Measurements from ENCODE around the gene BCL7B. TPM values are rescaled to one million over a fixed set of nuclear protein-coding genes. Genes with fewer than 3 reads are reported as not detected.

Gene BCL7B
- total RNA-seq, 3 donors from 2014 or later, result 29.6 to 93.0 (median 40.6) TPM

DNA sequence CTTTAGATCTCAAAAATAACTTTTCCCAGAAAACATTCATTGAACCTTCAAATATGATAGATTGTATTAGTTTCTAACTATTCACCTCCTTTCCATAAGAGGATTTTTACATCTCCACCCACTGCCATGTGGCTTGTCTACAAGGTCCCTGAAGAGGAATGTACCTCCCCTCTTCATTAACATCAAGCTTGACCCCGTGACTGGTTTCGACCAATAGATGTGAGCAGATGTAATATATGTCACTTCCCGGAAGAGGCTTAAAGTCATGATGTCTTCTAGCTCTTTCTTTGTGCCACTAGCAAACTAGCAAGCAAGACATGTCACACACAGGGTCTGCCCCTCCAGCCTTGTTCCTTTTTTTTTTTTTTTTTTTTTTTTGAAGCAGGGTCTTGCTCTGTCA lies 42.3 kb downstream of the BCL7B start:
- H3K9me3 ChIP-seq, result no peaks in the 10 kb centered on the region
- H3K27ac ChIP-seq, result no peak overlapping the region
- DNase-seq (ENCODE audit: low spot score in 2 of 2), result no peak
- no peak overlapping the region for H3K4me3 ChIP-seq
- intact Hi-C loops (cut with DNase I; ENCODE audit: low total_unique reads), result no loop called here
- H3K36me3 ChIP-seq, result no peaks in the 10 kb centered on the region
- no peak for TF ChIP-seq POLR2AphosphoS5 (IDR thresholded peaks at IDR 0.05)
- TF ChIP-seq, protein P1, sequence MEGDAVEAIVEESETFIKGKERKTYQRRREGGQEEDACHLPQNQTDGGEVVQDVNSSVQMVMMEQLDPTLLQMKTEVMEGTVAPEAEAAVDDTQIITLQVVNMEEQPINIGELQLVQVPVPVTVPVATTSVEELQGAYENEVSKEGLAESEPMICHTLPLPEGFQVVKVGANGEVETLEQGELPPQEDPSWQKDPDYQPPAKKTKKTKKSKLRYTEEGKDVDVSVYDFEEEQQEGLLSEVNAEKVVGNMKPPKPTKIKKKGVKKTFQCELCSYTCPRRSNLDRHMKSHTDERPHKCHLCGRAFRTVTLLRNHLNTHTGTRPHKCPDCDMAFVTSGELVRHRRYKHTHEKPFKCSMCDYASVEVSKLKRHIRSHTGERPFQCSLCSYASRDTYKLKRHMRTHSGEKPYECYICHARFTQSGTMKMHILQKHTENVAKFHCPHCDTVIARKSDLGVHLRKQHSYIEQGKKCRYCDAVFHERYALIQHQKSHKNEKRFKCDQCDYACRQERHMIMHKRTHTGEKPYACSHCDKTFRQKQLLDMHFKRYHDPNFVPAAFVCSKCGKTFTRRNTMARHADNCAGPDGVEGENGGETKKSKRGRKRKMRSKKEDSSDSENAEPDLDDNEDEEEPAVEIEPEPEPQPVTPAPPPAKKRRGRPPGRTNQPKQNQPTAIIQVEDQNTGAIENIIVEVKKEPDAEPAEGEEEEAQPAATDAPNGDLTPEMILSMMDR (IDR thresholded peaks at IDR 0.05), result no peak
- TF ChIP-seq POLR2A (IDR thresholded peaks at IDR 0.05), result no peak
- H3K4me1 ChIP-seq, result peaks cover 0 to 9% of the 10 kb centered on the region in 2 donors
- H3K27me3 ChIP-seq, result no peaks in the 10 kb centered on the region

DNA sequence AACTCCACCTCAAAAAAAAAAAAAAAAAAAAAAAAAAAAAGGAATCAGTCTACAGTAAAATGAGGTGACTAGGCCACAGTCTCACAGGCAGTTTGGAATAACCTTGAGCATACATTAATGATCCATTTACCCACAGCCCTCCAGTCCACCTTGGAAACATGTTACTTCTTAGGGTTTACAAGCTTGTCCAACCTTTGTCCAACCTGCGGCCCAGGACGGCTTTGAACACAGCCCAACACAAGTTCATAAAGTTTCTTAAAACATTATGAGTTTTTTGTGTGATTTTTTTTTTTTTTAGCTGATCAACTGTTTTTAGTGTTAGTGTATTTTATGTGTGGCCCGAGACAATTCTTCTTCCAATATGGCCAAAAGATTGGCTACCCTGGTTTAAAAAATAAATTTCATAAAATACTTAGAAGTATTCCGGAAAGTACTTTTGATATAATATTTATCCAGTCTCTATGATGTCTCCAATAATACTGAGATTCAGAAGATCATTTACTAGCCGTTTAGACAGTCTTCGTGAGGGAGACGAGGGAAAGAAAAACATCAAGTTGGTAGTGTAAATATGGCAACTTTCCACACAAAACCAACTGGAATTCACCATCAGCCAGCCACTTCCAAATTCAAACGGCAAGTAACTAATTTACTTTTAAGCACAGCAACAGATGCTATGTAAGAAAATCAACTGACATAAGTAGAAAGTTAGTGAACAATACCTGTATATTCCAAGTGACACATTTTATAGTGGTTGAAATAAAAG lies 45.3 kb downstream of the BCL7B start:
- H3K4me1 ChIP-seq, result no peaks in the 10 kb centered on the region
- TF ChIP-seq POLR2AphosphoS5 (IDR thresholded peaks at IDR 0.05), result no peak
- TF ChIP-seq POLR2A (IDR thresholded peaks at IDR 0.05), result no peak
- TF ChIP-seq, protein P1 (IDR thresholded peaks at IDR 0.05), result no peak

DNA sequence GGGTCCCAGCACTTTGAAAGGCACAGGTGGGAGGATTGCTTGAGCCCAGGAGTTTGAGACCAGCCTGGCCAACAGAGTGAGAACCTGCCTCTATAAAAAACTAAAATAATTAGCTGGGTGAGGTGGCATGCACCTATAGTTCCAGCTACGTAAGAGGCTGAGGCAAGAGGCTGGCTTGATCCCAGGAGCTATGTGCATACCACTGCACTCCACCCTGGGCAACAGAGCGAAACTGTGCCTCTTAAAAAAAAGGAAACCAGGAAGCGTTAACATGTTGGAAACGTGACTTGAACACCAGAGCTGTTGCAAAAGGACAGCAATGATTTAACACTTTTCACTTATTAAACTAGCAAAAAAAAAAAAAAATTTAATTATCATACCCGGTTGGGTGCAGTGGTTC lies 48.0 kb downstream of the BCL7B start:
- Histone ChIP-seq H3K27me3 (no peaks in the 10 kb centered on the region), H3K27ac (no peak overlapping the region), H3K4me3 (no peak overlapping the region), H3K9me3 (no peaks in the 10 kb centered on the region), H3K36me3 (no peaks in the 10 kb centered on the region), H3K4me1 (no peaks in the 10 kb centered on the region)
- TF ChIP-seq POLR2A (IDR thresholded peaks at IDR 0.05) (no peak), POLR2AphosphoS5 (IDR thresholded peaks at IDR 0.05) (no peak)
- TF ChIP-seq, protein P1 (IDR thresholded peaks at IDR 0.05), result no peak
- intact Hi-C loops (cut with DNase I; ENCODE audit: low total_unique reads), result no loop called here
- no peak for DNase-seq (ENCODE audit: low spot score in 2 of 2)

More for the DNA sequence above, 45.3 kb downstream of the BCL7B start:
- intact Hi-C loops (cut with DNase I; ENCODE audit: low total_unique reads), result no loop called here
- H3K36me3 ChIP-seq, result no peaks in the 10 kb centered on the region
- no peak overlapping the region for H3K27ac ChIP-seq
- no peak overlapping the region for H3K4me3 ChIP-seq
- no peaks in the 10 kb centered on the region for H3K27me3 ChIP-seq
- no peaks in the 10 kb centered on the region for H3K9me3 ChIP-seq
- no peak for DNase-seq (ENCODE audit: low spot score in 2 of 2)

DNA sequence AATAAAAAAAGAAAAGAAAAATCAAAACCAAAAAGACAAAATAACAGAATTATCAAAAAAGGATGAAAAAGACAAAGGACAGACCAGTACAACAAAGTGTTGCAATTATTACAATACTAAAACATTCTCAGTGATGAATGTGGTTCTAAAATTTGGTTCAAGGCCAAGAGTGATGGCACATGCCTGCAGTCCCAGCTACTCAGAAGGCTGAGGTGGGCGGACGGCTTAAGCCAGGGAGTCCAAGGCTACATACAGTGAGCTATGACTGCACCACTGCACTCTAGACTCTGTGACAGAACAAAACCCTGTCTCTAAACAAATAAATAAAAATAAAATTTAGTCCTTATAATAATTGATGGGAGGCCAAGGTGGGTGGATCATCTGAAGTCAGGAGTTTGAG lies 49.9 kb downstream of the BCL7B start:
- TF ChIP-seq POLR2A (IDR thresholded peaks at IDR 0.05) (no peak), POLR2AphosphoS5 (IDR thresholded peaks at IDR 0.05) (no peak)
- TF ChIP-seq, protein P1 (IDR thresholded peaks at IDR 0.05), result no peak
- H3K27ac ChIP-seq, result no peak overlapping the region
- no peak for DNase-seq (ENCODE audit: low spot score in 2 of 2)
- H3K27me3 ChIP-seq, result no peaks in the 10 kb centered on the region
- H3K4me3 ChIP-seq, result no peak overlapping the region
- intact Hi-C loops (cut with DNase I; ENCODE audit: low total_unique reads), result no loop called here
- no peaks in the 10 kb centered on the region for H3K4me1 ChIP-seq
- H3K36me3 ChIP-seq, result peaks cover 4% of the 10 kb centered on the region
- H3K9me3 ChIP-seq, result no peaks in the 10 kb centered on the region

DNA sequence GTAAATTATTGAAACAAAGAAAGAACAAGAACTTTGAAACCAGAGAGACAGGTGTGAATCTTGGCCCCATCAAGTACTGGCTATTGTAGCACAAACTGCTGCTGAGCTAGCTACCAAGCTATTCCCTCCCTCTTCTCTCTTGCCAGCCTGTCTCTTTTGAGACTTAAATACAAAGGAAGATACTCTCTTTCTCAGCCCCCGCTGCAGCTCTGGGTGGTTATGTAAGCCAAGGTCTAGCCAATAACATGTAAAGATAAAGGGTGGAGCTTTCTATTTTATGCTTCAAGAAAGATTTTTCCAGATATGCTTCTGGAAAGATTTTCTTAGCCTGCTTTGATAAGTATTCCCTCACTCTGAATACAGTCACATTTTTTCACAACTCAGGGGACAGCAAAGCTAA lies 52.6 kb downstream of the BCL7B start:
- TF ChIP-seq POLR2A (IDR thresholded peaks at IDR 0.05) (no peak), POLR2AphosphoS5 (IDR thresholded peaks at IDR 0.05) (no peak)
- TF ChIP-seq, protein P1 (IDR thresholded peaks at IDR 0.05), result no peak
- Histone ChIP-seq H3K9me3 (no peaks in the 10 kb centered on the region), H3K27ac (no peak overlapping the region), H3K36me3 (peaks cover 5% of the 10 kb centered on the region), H3K4me1 (no peaks in the 10 kb centered on the region), H3K4me3 (no peak overlapping the region), H3K27me3 (no peaks in the 10 kb centered on the region)
- DNase-seq (ENCODE audit: low spot score in 2 of 2), result no peak
- intact Hi-C loops (cut with DNase I; ENCODE audit: low total_unique reads), result no loop called here

Measured in breast epithelium (tissue), 4 donors.